ENCODE results near the gene EOMES. TPM values are rescaled to one million over a fixed set of nuclear protein-coding genes. Genes with fewer than 3 reads are reported as not detected.

The EOMES gene
- total RNA-seq, 1 donor from 2014 or later = not detected

GRCh38 chr3:27696906-27697305 is 25.2 kb downstream of the EOMES start:
- Histone ChIP-seq H2AFZ (ENCODE audit: low read depth, low read length) (no peak overlapping the region), H3K9ac (ENCODE audit: low read length) (no peak overlapping the region), H4K20me1 (ENCODE audit: insufficient read depth, low read length) (no peaks in the 10 kb centered on the region), H3K4me3 (ENCODE audit: insufficient read depth, low read depth, low read length) (no peak overlapping the region), H3K4me1 (ENCODE audit: insufficient read depth, low read length) (no peaks in the 10 kb centered on the region), H3K79me2 (ENCODE audit: insufficient read depth, low read length) (no peaks in the 10 kb centered on the region), H3K27me3 (ENCODE audit: insufficient read depth, low read length) (no peaks in the 10 kb centered on the region), H3K36me3 (ENCODE audit: insufficient read depth, low read length) (no peaks in the 10 kb centered on the region), H3K9me3 (ENCODE audit: insufficient read depth, low read depth, low read length) (no peaks in the 10 kb centered on the region), H3K27ac (ENCODE audit: low read depth, low read length) (no peak overlapping the region), H3K4me2 (ENCODE audit: low read length) (no peak overlapping the region)
- H3K9me3 Mint-ChIP-seq (ENCODE audit: unreplicated experiment) = peaks cover 2% of the 10 kb centered on the region
- FAIRE-seq (no peak), DNase-seq (ENCODE audit: low read depth) (no peak)
- H3K4me3 Mint-ChIP-seq (ENCODE audit: unreplicated experiment) = no peak overlapping the region
- H3K4me1 Mint-ChIP-seq (ENCODE audit: low read depth, unreplicated experiment) = no peaks in the 10 kb centered on the region
- H3K27ac Mint-ChIP-seq (ENCODE audit: unreplicated experiment) = no peak overlapping the region
- TF ChIP-seq EZH2 (IDR thresholded peaks at IDR 0.05; ENCODE audit: insufficient read depth, low read length) (no peak), CTCF (IDR thresholded peaks at IDR 0.05; ENCODE audit: insufficient read depth, low read depth, low read length) (no peak)
- no peaks in the 10 kb centered on the region for H3K36me3 Mint-ChIP-seq (ENCODE audit: low read depth, unreplicated experiment)
- H3K27me3 Mint-ChIP-seq (ENCODE audit: low read depth, unreplicated experiment) = no peaks in the 10 kb centered on the region

- no peak overlapping the region for H2AFZ ChIP-seq (ENCODE audit: low read depth, low read length)
- Mint-ChIP-seq H3K4me3 (ENCODE audit: unreplicated experiment) (no peak overlapping the region), H3K36me3 (ENCODE audit: low read depth, unreplicated experiment) (no peaks in the 10 kb centered on the region), H3K27me3 (ENCODE audit: low read depth, unreplicated experiment) (no peaks in the 10 kb centered on the region), H3K4me1 (ENCODE audit: low read depth, unreplicated experiment) (no peaks in the 10 kb centered on the region), H3K27ac (ENCODE audit: unreplicated experiment) (no peak overlapping the region), H3K9me3 (ENCODE audit: unreplicated experiment) (peaks cover 4% of the 10 kb centered on the region)
- H3K9me3 ChIP-seq (ENCODE audit: insufficient read depth, low read depth, low read length) = no peaks in the 10 kb centered on the region
- H3K27ac ChIP-seq (ENCODE audit: low read depth, low read length) = no peak overlapping the region
- H3K4me2 ChIP-seq (ENCODE audit: low read length) = no peak overlapping the region
- no peak for DNase-seq (ENCODE audit: low read depth)
- no peaks in the 10 kb centered on the region for H3K79me2 ChIP-seq (ENCODE audit: insufficient read depth, low read length)
- no peak overlapping the region for H3K4me3 ChIP-seq (ENCODE audit: insufficient read depth, low read depth, low read length)
- H3K36me3 ChIP-seq (ENCODE audit: insufficient read depth, low read length) = no peaks in the 10 kb centered on the region
- no peaks in the 10 kb centered on the region for H3K4me1 ChIP-seq (ENCODE audit: insufficient read depth, low read length)
- H4K20me1 ChIP-seq (ENCODE audit: insufficient read depth, low read length) = no peaks in the 10 kb centered on the region
- no peak for TF ChIP-seq CTCF (IDR thresholded peaks at IDR 0.05; ENCODE audit: insufficient read depth, low read depth, low read length)
- TF ChIP-seq EZH2 (IDR thresholded peaks at IDR 0.05; ENCODE audit: insufficient read depth, low read length) = no peak
- no peaks in the 10 kb centered on the region for H3K27me3 ChIP-seq (ENCODE audit: insufficient read depth, low read length)
- no peak overlapping the region for H3K9ac ChIP-seq (ENCODE audit: low read length)
- no peak for FAIRE-seq
Observed at GRCh38 chr3:27695636-27696035, 26.5 kb downstream of the EOMES start.

GRCh38 chr3:27688053-27688452 is 34.1 kb downstream of the EOMES start:
- Mint-ChIP-seq H3K27ac (ENCODE audit: unreplicated experiment) (no peak overlapping the region), H3K4me3 (ENCODE audit: unreplicated experiment) (no peak overlapping the region), H3K9me3 (ENCODE audit: unreplicated experiment) (peaks cover 4% of the 10 kb centered on the region), H3K27me3 (ENCODE audit: low read depth, unreplicated experiment) (no peaks in the 10 kb centered on the region), H3K4me1 (ENCODE audit: low read depth, unreplicated experiment) (no peaks in the 10 kb centered on the region), H3K36me3 (ENCODE audit: low read depth, unreplicated experiment) (no peaks in the 10 kb centered on the region)
- H3K4me1 ChIP-seq (ENCODE audit: insufficient read depth, low read length) = no peaks in the 10 kb centered on the region
- no peaks in the 10 kb centered on the region for H3K9me3 ChIP-seq (ENCODE audit: insufficient read depth, low read depth, low read length)
- DNase-seq (ENCODE audit: low read depth) (no peak), FAIRE-seq (no peak)
- TF ChIP-seq CTCF (IDR thresholded peaks at IDR 0.05; ENCODE audit: insufficient read depth, low read depth, low read length) (no peak), EZH2 (IDR thresholded peaks at IDR 0.05; ENCODE audit: insufficient read depth, low read length) (no peak)
- H3K4me2 ChIP-seq (ENCODE audit: low read length) = no peak overlapping the region
- no peak overlapping the region for H2AFZ ChIP-seq (ENCODE audit: low read depth, low read length)
- H4K20me1 ChIP-seq (ENCODE audit: insufficient read depth, low read length) = no peaks in the 10 kb centered on the region
- no peak overlapping the region for H3K4me3 ChIP-seq (ENCODE audit: insufficient read depth, low read depth, low read length)
- H3K79me2 ChIP-seq (ENCODE audit: insufficient read depth, low read length) = no peaks in the 10 kb centered on the region
- H3K27ac ChIP-seq (ENCODE audit: low read depth, low read length) = no peak overlapping the region
- H3K36me3 ChIP-seq (ENCODE audit: insufficient read depth, low read length) = no peaks in the 10 kb centered on the region
- no peak overlapping the region for H3K9ac ChIP-seq (ENCODE audit: low read length)
- H3K27me3 ChIP-seq (ENCODE audit: insufficient read depth, low read length) = no peaks in the 10 kb centered on the region
